AG08395 (cell line): ENCODE results near the gene HTT.

ENCODE experiments used
- DNase-seq: peaks from one replicate; pipeline ENCODE4 v3.0.0; 2012; ENCODE audit warnings: mixed read lengths, low spot score

The HTT gene

DNA sequence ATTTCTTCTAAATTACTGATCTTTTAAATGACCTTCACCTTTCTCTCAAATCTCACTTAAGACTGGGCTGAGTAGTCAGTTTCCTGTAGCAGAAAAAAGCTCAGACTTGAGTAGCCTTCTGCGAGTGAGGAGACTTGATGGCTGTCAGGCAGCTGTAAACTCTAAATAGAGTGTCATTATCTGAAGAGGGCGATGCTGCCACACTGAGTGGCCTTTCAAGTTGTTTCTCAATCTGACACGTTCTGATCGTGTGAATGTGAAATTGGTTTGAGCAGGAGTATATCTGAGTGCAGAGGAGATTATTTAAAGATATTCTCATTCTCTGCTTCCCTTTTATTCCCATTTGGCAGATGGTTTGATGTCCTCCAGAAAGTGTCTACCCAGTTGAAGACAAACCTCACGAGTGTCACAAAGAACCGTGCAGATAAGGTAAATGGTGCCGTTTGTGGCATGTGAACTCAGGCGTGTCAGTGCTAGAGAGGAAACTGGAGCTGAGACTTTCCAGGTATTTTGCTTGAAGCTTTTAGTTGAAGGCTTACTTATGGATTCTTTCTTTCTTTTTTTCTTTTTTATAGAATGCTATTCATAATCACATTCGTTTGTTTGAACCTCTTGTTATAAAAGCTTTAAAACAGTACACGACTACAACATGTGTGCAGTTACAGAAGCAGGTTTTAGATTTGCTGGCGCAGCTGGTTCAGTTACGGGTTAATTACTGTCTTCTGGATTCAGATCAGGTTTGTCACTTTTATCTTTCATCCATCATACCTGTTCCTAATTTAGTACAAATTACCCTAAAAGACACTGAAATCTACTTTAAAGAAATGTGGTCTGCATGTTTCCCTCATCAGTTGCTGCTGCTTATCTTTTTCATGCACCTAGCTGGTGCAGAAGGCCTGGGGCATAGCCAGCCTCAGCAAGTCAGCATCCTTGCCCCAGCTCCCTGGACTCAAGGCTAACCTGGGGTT lies 100.2 kb downstream of the HTT start:
- no peak for DNase-seq

DNA sequence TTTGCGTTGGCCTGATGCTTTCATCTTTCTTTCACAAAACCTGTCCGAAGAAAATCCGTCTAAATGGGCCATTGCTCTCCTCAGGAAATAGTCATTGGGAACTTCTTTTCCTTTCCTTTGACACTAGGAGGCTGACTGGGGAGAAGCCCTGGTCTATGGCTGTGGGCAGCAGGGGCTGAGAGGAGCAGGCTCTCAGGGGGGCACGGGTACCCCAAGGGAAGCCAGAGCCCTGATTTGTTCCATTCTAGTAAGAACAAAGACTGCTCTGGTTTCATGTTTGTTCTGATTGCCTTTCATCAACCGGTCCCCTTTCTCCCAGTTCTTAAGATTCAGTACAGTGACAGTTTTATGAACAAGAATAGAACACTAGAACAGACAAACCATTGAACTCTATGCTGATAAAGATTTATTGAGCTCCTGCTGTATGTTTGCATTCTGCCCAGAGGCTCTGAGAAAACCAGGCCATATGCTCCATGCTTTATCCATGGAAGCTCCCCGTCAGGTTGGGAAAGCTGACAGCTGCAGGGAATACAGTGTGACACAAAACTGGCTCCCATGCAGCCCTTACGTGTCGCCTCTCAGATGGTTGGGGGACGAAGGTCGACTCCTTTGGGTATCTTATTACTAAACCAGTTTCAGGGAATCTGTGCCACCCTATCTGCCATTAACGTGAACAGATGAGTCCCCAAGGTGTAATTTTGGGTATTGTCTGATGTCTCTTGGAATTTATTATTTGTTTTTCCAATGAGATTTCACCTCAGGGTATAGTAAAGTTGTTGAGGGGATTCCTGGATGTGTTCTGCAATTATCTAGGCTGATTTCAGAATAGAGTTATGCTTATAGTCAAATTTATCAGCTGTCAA lies 102.1 kb downstream of the HTT start:
- DNase-seq, result no peak

DNA sequence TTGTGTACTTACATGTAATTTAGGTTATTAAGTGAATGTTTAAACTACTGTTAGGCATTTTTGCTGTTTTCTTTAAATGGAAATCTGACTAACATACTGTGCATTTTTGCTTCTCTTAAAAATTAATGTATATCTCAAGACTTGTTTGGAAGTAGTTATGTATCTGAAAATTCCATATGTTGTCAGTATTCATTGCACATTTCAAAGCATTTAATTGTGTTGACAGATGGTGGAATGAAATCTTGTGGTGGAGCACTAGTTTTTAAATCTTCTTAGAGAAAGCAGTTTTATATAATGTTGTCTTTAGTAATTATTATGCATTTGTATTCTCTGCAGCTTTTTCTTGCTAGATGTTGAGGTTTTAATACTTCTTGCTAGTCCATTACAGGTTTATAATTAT lies 102.9 kb downstream of the HTT start:
- no peak for DNase-seq

DNA sequence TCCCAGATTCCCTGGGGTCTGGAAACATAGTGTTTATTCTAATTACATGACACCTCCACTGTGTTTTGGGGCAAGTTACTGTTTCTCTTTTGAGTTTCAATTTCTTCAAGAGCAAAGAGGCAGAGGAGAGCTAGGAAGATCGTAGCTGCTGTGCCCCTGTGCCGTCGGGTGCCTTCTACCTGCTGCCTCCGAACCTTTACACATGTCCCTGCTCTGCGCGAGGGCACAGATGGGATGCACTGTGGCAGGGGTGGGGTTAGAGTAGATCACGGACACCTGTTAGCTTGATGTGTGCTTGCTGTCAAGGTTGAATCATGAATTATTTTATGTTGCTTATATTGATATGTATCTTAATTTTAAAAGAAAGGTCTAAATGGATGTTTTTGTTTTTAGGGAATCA lies 103.4 kb downstream of the HTT start:
- DNase-seq, result no peak

DNA sequence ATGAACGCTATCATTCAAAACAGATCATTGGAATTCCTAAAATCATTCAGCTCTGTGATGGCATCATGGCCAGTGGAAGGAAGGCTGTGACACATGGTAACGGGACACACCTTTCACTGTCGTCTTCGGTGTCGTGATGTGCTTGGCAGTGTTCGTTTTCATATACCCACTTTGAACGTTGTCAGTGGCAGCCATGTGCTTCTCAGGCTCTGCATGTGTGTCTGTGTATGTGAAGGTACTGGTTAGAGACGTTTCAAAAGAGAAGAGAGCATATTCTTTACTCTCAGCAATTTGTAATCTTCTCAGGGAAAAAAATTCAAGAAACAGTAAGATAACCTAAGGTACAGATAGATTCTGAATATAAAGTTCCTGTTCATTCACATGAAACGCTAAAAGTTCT lies 103.9 kb downstream of the HTT start:
- no peak for DNase-seq

DNA sequence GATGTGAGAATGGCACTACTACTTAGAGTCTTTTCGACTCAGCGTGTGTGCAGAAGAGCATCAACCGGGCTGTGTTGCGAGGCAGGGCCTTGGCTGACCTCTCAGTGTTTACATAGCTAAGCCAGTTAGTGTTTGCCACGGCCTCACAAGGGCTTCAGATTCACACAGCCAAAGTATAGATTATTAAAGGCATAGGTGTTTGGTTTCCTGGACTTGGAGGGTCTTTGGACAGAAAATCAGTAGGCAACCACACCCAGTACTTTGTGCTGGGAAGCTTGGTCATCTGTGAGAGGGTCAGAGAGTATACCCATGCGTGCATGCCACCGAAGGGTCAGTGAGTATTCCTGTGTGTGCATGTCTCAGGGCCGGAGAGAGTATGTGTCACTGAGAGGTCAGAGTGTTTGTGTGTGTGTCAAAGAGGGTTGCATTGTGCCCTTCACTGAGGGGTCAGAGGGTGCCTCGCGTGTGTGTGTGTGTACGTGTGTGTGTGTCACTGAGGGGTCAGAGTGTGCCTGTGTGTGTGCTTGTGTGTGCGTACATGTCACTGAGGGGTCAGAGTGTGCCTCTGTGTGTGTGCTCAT lies 104.7 kb downstream of the HTT start:
- DNase-seq, result no peak

DNA sequence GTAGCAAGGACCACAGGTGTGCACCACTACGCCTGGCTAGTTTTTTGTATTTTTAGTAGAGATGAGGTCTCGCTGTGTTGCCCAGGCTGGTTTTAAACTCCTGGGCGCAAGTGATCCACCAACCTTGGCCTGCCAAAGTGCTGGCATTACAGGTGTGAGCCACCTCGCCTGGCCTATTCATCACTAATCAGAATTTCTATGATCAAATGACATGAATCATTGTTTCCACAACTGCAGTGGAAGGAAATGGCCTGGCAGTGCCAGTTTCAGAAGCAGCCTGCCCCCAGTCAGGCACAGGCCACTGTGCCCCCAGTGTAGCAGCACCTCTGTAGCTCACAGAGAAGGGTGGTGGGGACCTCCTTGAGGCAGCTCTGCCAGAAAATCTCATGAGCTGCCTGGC lies 108.5 kb downstream of the HTT start:
- DNase-seq, result no peak

DNA sequence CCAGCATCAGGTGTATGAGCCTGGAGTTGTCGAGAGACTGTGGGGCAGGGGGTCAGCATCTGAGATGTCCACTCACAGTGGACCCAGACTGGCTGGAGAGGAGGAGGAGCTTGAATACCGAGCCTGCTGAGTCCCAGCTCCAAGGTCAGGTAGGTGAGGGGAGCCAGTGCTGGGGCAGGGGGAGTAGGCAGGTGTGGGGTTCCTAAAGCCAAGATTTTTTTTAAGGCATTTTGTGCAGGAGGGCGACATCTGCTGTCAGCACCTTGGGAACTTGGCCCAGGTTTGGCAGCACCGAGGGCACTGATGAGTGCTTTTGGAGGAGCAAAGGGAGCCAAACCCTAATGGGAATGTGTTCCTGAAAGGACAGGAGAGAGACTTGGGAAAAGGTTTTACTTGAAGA lies 110.2 kb downstream of the HTT start:
- DNase-seq, result no peak

DNA sequence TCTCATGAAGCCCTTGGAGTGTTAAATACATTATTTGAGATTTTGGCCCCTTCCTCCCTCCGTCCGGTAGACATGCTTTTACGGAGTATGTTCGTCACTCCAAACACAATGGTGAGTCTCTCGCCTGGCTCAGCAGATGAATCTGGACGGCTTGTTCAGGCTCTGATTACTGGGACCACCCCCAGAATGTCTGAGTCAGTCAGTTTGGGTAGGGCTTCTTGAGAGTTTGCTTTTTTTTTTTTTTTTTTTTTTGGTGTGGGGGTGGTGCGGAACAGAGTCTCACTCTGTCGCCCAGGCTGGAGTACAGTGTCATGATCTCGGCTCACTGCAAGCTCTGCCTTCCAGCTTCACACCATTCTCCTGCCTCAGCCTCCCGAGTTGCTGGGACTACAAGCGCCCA lies 112.1 kb downstream of the HTT start:
- DNase-seq, result no peak

DNA sequence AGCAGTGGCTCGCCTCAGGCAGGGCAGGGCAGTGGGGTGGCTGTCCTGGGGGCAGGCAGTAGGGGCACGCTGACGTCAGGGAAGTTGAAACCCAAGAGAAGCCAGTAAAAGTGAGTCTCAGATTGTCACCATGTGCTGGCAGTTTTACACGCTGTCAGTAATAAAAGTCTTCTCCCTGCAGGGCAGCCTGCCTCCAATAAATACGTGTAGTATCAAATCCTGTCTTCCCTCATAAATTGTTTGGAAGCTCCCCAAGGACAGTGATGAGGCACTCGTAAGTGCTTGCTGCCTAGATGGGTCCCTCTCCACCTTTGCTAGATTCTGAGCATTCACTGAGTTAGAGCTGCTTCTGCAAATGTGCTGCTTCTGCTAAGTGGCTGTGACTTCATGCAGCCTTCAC lies 113.6 kb downstream of the HTT start:
- no peak for DNase-seq

DNA sequence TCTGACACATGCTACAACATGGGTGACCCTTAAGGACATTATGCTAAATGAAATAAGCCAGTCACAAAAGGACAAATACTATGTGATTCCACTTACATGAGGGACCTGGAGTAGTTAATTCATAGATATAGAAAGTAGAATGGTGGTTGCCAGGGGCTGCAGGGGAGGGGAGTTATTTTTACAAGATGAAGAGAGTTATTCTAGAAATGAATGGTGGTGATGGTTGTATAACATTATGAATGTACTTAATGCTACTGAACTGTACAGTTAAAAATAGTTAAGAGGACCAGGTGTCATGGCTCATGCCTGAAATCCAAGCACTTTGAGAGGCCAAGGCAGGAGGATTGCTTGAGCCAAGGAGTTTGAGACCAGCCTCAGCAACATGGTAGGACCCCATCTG lies 115.0 kb downstream of the HTT start:
- DNase-seq, result no peak

DNA sequence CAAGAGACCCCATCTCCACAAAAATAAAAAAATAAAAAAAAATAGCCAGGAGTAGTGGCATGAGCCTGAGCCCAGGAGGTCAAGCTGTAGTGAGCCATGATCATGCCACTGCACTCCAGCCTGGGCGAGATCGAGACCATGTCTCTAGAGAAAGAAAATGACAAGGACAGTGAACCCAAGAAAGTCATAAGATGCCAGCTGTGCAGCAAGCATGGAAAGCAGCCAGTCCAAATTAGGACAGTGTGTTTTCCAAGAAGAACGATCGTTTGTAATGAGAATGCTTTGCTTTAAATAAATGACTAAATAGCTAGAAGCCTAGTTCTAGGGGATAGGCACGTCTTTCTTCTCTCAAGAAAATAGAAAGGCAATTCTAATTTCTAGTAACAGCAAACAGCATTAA lies 116.1 kb downstream of the HTT start:
- DNase-seq, result no peak

DNA sequence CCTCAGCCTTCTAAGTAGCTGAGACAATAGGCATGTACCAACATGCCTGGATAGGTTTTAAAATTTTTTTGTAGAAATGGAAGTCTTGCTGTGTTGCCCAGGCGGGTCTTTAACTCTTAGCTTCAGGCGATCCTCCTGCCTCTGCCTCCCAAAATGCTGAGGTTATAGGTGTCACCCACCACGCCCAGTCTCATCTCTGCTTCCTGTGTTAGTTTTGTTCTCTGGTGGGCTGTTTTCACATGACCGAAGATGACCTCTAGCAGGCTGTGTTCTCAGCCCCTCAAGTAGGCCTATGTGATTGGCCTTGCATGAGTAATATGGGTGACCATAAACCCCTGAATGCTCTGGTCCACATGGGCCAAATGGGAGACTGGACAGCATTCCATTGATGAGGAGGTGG lies 117.7 kb downstream of the HTT start:
- no peak for DNase-seq

DNA sequence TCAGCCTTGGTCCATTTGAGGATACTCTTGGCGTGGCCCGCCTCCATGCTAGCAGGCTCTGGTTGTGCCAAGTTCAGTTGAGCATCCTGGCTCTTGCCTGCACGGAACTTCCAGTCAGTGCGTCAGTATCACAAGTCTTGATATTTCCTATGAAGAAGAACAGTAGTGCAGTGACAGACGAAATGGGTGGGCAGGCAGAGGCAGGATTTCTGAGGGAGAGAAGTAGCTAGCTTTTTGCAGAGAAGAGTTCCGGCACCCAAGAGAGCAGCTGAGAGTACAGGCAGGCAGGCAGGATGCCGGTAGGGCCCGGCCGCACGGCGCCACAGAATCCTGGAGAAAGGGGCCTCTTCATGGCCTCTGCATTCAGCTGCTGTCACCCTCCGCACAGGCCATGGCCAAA lies 118.3 kb downstream of the HTT start:
- no peak for DNase-seq

DNA sequence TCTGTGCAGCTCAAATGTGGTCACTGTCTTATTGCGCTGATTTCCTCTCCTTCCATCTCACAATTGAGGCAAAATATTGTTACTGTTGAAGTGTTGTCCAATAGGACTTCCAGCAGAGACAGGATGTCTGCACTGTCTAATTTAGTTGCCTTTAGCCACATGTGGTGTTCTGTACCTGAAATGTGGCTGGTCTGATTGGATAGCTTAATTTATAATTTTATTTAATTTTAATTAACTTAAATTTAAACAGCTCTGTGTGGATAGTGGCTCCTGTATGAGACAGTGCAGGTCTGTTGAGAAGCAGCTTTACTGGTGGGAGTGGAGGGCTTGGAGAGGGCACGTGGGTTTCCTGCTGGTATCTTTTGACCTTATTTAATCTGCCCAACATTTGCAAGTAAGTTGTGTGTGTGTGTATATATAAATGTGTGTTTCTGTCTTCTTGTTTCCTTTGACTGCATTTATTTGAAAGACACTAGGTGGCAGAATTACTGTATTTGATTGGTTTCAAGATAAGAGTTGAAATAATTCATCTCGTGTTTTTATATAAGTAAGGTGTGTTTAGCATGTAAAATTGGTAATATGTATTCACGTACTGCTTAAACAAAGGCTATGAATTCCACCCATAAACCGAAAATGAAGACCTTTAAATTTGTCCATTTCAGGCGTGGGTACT lies 119.2 kb downstream of the HTT start:
- no peak for DNase-seq

DNA sequence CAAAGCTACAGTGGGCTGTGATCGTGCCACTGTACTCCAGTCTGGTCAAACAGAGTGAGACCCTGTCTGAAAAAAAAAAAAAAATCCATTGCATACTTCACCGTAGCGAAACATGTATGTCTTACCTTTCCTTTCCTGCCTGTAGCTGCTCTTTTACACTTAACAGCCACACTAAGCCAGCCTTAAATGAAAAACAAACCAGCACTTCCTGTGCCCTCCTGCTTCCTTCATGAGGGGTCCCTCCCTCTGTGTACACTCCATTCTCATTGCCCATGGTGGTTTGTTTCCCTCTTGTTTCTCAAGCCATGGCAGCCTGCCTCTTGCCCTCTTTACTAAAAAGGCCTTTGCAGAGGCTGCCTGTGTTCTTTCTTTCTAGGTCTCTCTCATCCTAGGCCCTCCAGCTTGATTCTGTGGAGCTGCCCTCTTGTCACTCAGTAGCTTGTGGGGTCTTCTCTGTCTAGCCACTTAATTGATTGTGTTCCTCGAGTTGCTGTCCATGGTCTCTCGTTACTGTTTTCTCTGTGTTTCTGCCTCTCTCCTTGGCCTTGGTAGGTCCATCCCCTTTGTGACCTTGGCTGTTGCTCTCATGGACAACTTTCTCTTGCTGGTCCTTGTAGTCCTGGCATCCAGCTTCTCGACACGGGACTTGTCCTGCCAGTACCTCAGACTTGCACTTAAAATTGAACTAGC lies 122.3 kb downstream of the HTT start:
- no peak for DNase-seq

DNA sequence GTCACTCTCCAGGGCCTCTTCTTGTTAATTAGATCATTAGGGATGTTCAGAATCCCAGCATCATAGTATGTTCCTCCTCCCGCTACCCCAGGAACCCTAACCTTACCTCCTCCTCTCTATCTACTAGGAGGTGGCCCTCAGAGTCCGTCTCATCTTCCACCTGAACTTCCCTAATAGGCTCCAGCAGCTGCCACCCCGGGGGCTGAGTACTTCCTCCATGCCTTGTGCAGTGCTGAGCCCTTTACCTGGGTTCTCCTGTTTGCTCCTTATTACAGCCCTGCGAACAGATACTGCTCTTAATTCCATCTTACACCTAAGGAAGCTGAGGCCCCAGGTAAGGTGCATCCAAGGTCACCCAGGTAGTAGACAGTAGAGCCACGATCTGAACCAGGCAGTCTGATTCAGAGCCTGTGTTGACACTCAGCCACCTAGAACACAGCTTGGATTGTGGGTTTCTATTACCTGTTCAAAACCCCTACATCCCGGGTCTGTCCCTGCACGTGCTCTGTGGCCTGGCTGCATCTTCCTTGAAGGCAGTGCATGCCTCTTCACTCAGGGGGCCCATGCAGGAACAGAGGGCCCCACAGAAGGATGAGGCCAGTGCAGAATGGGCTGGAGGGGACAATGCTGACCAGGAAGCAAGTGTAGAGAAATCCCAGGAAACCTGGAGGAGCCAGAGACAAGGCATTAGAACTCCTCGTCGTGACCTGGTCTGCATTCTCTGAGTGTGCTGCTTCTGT lies 123.1 kb downstream of the HTT start:
- DNase-seq, result no peak

DNA sequence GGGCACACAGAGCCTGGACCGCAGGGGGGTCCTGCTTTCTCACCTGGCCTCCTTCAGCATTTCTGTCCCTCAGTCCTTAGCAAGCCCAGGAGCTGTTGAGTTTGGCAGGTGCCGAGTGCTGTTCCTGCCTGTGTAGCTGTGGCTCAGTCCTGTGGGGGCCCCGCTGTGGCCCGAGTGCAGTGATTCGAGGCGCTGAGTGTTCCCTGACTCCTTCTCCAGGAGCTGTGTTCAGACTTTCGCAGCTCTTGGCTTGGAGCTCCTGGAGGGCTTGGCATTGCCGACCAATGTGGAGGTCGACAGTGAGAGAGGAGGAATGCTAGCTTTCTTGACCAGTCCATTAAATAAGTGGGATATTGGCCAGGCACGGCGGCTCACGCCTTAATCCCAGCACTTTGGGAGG lies 124.4 kb downstream of the HTT start:
- DNase-seq, result no peak

DNA sequence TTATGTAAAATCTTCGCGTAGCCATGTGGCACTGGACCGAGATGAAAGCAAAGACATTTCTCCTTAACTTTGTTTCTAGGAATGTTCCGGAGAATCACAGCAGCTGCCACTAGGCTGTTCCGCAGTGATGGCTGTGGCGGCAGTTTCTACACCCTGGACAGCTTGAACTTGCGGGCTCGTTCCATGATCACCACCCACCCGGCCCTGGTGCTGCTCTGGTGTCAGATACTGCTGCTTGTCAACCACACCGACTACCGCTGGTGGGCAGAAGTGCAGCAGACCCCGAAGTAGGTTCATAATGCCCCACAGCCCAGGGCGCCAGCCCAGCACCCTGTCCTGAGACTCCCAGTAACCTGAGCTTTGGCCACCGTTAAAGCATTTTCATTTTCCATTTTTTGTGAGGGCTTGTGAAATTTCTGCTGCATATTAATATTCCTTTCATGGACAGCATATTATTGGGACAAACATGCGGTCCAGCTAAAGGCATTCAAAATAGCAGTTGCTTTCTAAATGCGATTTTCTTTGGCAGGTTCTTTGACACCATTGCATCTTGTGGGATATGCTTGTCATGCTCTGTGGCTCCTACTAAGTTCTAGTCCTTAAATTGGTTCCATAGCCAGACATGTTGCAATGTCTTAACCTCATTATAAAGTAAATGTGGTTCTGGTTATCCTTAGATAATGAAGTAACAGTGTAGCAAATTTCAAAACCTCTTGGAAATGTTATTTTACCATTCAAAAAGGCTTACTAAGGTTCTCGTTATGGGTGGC lies 125.4 kb downstream of the HTT start:
- DNase-seq, result peak; percentile 66

DNA sequence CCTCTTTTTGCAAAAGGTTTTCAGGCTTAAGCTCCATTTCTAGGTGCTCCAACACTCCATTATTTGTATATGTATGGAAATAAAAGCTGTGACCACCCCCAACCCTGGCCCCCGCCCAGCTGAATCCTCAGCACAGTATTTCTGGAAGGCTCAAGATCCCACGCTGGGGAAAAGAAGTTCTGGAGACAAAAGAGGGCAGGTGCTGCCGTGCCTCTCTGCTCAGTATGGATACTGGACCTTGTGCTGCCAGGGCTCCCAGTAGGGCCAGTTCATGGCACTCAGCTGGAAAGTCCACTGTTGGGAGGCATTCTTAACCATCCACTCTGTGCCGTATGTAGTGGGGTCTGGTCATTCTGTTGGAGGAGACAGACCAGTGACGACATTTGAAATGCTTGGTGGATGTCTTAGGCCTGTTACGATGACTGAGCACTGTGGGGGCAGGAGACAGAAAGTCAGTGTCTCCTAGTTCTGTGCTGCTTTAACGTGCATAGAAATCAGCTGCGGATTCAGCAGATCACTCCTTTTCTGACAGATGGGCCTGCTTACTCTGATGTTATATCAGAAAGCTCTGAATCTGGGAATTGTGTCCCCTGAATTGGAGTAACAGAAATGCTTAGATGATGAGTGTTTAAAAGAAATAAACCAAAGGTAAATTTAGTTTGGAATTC lies 126.1 kb downstream of the HTT start:
- no peak for DNase-seq
